GM19035 (cell line): ENCODE results near the gene NAT9.

Source experiments
- ATAC-seq: cut with Tn5 transposase; IDR thresholded peaks from one replicate; pipeline ENCODE4 v1.9.1; 2021; ENCODE audit not compliant: unreplicated experiment

The NAT9 gene

DNA sequence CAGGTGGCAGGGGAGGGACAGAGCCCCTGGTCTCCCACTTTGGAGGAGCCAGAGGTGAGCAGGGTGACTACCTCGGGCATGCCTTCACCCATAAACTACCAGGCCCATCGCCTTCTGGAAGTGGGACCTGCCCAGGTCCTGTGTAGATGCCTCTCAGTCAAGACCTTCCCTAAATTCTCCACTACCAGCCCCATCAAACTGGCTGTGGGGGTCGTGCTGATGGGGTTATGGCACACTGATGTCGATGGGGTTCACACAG, 44.9 kb downstream of the NAT9 start:
- ATAC-seq: no peak

DNA sequence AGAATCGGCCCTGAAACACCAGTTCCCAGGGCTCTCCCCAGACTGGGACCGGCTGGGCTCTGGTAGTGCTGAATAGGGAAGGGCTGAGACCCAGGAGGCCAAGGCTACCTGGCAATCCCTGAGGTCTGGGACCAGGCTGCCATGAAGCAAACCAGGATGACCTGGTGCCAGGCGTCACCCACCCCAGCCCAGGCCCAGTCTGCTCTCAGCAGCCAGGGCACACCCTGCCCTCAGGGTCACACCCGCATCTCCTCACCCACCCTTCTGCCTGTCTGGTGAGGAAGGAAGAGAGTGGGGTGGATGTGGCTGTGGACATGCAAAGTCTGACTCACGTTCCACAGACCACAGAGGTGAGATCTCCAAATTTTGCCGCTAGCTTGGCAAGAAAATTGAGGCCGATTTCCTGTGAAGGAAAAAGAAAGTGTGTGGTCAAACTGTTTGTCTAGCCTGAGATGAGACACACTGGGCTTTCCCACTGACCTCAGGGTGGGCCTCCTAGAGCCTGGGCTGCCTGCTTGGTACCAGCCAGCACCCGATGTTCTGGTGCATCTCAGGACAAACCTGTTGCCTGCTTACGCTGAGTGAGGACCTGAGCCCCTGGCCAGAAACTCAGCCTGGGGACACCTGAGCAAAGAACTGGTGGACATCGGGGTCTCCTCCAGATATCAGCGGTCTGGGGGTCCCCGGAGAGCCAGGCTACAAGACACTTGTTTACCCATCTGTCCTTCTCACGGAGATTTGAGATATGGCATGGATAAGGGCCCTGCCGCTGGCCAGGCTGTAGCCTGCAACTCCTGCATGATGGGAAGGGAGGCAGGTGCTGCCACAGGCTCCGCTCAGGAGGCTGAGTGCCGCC, 45.4 kb downstream of the NAT9 start:
- ATAC-seq: no peak

GRCh38 chr17:74729866-74730265, 46.3 kb downstream of the NAT9 start:
- no peak for ATAC-seq

- no peak for ATAC-seq
These were observed 46.8 kb downstream of the NAT9 start for GRCh38 chr17:74729368-74729767.

GRCh38 chr17:74728702-74729075, 47.5 kb downstream of the NAT9 start:
- no peak for ATAC-seq

DNA sequence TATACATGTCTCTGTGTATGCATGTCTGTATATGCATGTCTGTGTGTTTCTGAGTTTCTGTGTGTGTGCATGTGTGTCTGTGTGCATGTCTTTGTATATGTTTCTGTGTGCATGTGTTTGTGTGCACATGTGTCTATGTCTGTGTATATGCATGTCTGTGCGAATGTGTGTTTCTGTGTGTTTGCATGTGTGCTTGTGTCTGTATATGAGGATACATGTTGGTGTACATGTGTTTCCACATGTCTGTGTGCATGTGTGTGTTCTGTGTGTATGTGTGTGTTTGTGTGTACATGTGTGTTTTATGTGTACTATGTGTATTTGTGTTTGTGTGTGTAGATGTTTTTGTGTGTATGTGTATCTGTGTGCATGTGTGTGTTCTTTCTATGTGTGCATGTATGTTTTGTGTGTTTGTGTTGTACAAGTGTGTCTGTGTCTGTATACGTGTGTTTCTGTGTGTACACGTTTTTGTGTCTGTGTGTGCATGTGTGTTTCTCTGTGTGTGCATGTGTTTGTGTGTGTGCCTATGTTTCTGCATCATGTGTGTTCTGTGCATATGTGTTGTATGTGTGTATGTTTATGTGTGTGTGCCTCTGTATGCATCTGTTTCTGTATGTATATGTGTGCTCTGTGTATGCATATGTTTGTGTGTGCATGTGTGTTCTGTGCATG, 48.0 kb downstream of the NAT9 start:
- ATAC-seq: no peak

DNA sequence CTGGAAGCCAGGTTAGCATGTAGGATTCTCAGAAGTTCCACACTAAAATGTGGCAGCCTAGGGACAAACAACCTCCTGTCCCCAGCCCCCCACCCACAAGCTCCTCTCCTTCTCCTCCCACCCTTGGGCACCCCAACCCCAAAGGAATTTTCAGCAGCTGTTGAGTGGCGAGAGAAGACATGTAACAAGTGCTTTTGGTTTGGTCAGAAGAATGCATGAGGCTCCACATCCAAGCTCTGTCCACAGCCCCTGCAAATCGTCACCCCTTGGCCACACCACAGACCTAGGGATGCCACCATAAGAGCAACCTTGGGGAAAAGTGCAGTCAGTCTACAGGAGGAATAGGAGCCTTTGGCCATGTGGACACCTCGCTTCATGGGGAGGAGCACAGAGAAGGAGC, 51.0 kb downstream of the NAT9 start:
- no peak for ATAC-seq

DNA sequence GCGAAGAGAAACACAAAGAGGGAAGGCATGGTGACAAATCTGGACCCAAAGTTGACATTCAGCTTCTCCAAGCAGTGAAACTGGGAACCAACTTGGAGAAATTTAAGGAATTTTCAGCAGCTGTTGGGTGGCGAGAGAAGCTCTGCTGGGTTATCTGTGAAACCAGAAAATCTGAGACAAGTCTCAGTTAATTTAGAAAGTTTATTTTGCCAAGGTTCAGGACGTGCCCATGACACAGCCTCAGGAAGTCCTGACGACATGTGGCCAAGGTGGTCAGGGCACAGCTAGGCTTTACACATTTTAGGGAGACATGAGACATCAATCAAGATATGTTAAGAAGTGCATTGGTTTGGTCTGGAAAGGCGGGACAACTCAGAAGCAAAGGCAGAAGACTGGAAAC, 52.3 kb downstream of the NAT9 start:
- ATAC-seq: no peak

- no peak for ATAC-seq
These were observed 53.4 kb downstream of the NAT9 start for GRCh38 chr17:74722782-74723181.
